PFSK-1 (cell line): ENCODE data around the gene CERS6.

ENCODE experiments used
- POLR2AphosphoS5 ChIP-seq: IDR thresholded peaks from 2 replicates; pipeline ENCODE4 v1.6.1; 2012; ENCODE audit warnings: low read depth, mild to moderate bottlenecking, control low read depth, low read length, moderate library complexity
- SIN3A ChIP-seq: IDR thresholded peaks from 2 replicates; pipeline ENCODE4 v1.6.1; 2012; ENCODE audit warnings: mild to moderate bottlenecking, low read length, moderate library complexity, borderline replicate concordance; ENCODE audit not compliant: insufficient read depth

- TF ChIP-seq POLR2AphosphoS5 (no peak), SIN3A (no peak)
Observed at GRCh38 chr2:168521053-168521741, 65.1 kb downstream of the CERS6 start.
